ENCODE data around the gene HIF1A.
A peak's percentile ranks its signal among the peaks of the same experiment; 100 is the strongest.

HIF1A gene

GRCh38 chr14:61749867-61750266 lies 54.6 kb downstream of the HIF1A start:
- DNase-seq (ENCODE audit: extremely low spot score), result peak; percentile 38
- ChIA-PET CTCF (interaction anchor here (2.2 kb wide), 1 partner anchor 88 kb away, joined by 9 read pairs; no protein-coding TSS in a partner anchor), POLR2A (interaction anchor here (1.0 to 2.4 kb wide), 4 partner anchors 8 to 55 kb away, joined by 3 to 36 read pairs (median 4); partner anchors contain the start of genes HIF1A and SNAPC1)
- TF ChIP-seq HDGF (IDR thresholded peaks at IDR 0.05; ENCODE audit: borderline replicate concordance) (no peak), PKNOX1 (IDR thresholded peaks at IDR 0.05) (peak; percentile 86)

- POLR2A ChIA-PET, result interaction anchor here (1.7 to 3.8 kb wide), 2 partner anchors 11 to 13 kb away, joined by 5 to 44 read pairs; partner anchors contain the start of gene SNAPC1
- DNase-seq (ENCODE audit: extremely low spot score), result peak; percentile 76
- TF ChIP-seq LEF1 (IDR thresholded peaks at IDR 0.05; ENCODE audit: borderline replicate concordance), result no peak
- TF ChIP-seq FOXA1 (IDR thresholded peaks at IDR 0.05), result no peak
- TF ChIP-seq BHLHE40 (IDR thresholded peaks at IDR 0.05; ENCODE audit: borderline replicate concordance), result no peak
- TF ChIP-seq L3MBTL2 (conservative IDR thresholded peaks at IDR 0.05), result 0 out of 2 replicates have a peak, but pooled peaks have one; percentile 24
- TF ChIP-seq CTBP1 (IDR thresholded peaks at IDR 0.05; ENCODE audit: borderline replicate concordance), result no peak
- no peak for TF ChIP-seq PKNOX1 (IDR thresholded peaks at IDR 0.05)
- TF ChIP-seq ELF4 (IDR thresholded peaks at IDR 0.05), result no peak
- TF ChIP-seq ZNF384 (IDR thresholded peaks at IDR 0.05), result no peak
- TF ChIP-seq SUZ12 (IDR thresholded peaks at IDR 0.05), result no peak
- peak; percentile 97 for TF ChIP-seq ARNT (IDR thresholded peaks at IDR 0.05)
- peak; percentile 57; the same call in 1 of the 2 replicates for TF ChIP-seq FOXM1 (IDR thresholded peaks at IDR 0.05; ENCODE audit: borderline replicate concordance)
- TF ChIP-seq NFRKB (IDR thresholded peaks at IDR 0.05), result no peak
- no peak for TF ChIP-seq FOXK2 (IDR thresholded peaks at IDR 0.05)
- no peak for TF ChIP-seq SP1 (IDR thresholded peaks at IDR 0.05)
- no peak for TF ChIP-seq TARDBP (IDR thresholded peaks at IDR 0.05)
- no peak for TF ChIP-seq HDGF (IDR thresholded peaks at IDR 0.05; ENCODE audit: borderline replicate concordance)
- CTCF ChIA-PET, result interaction anchor here (1.0 to 2.2 kb wide), 3 partner anchors 11 to 87 kb away, joined by 4 to 9 read pairs (median 6); partner anchors contain the start of gene SNAPC1
These were observed 55.6 kb downstream of the HIF1A start for GRCh38 chr14:61750708-61751474.

GRCh38 chr14:61751475-61751989 lies 56.2 kb downstream of the HIF1A start:
- ChIA-PET CTCF (interaction anchor here (1.0 to 1.7 kb wide), 2 partner anchors 10 to 86 kb away, joined by 4 to 6 read pairs; partner anchors contain the start of gene SNAPC1), POLR2A (interaction anchor here (1.3 to 3.8 kb wide), 3 partner anchors 10 to 14 kb away, joined by 4 to 44 read pairs (median 5); partner anchors contain the start of gene SNAPC1)
- no peak for DNase-seq (ENCODE audit: extremely low spot score)
- TF ChIP-seq SUZ12 (IDR thresholded peaks at IDR 0.05), result no peak
- TF ChIP-seq SP1 (IDR thresholded peaks at IDR 0.05), result no peak
- TF ChIP-seq FOXM1 (IDR thresholded peaks at IDR 0.05; ENCODE audit: borderline replicate concordance), result no peak
- TF ChIP-seq FOXK2 (IDR thresholded peaks at IDR 0.05), result no peak
- TF ChIP-seq CTBP1 (IDR thresholded peaks at IDR 0.05; ENCODE audit: borderline replicate concordance), result no peak
- TF ChIP-seq L3MBTL2 (conservative IDR thresholded peaks at IDR 0.05), result no peak
- no peak for TF ChIP-seq TARDBP (IDR thresholded peaks at IDR 0.05)
- no peak for TF ChIP-seq ELF4 (IDR thresholded peaks at IDR 0.05)

GRCh38 chr14:61752626-61753025 lies 57.3 kb downstream of the HIF1A start:
- ChIA-PET CTCF (interaction anchor here (0.7 to 1.7 kb wide), 2 partner anchors 19 to 85 kb away, joined by 4 to 6 read pairs; no protein-coding TSS in a partner anchor), POLR2A (interaction anchor here (1.3 to 3.8 kb wide), 3 partner anchors 9 to 12 kb away, joined by 4 to 44 read pairs (median 5); partner anchors contain the start of gene SNAPC1)
- DNase-seq (ENCODE audit: extremely low spot score), result no peak
- TF ChIP-seq ARNT (IDR thresholded peaks at IDR 0.05) (no peak), TARDBP (IDR thresholded peaks at IDR 0.05) (no peak), PKNOX1 (IDR thresholded peaks at IDR 0.05) (no peak), CTBP1 (IDR thresholded peaks at IDR 0.05; ENCODE audit: borderline replicate concordance) (no peak), BHLHE40 (IDR thresholded peaks at IDR 0.05; ENCODE audit: borderline replicate concordance) (no peak), SP1 (IDR thresholded peaks at IDR 0.05) (no peak), FOXK2 (IDR thresholded peaks at IDR 0.05) (no peak), ELF4 (IDR thresholded peaks at IDR 0.05) (no peak), L3MBTL2 (conservative IDR thresholded peaks at IDR 0.05) (no peak), FOXM1 (IDR thresholded peaks at IDR 0.05; ENCODE audit: borderline replicate concordance) (no peak), LEF1 (IDR thresholded peaks at IDR 0.05; ENCODE audit: borderline replicate concordance) (no peak)

GRCh38 chr14:61753631-61754030 lies 58.3 kb downstream of the HIF1A start:
- ChIA-PET CTCF (no interaction called here), POLR2A (interaction anchor here (3.8 kb wide), 1 partner anchor 8 kb away, joined by 44 read pairs; the partner anchor contains the start of gene SNAPC1)
- TF ChIP-seq BHLHE40 (IDR thresholded peaks at IDR 0.05; ENCODE audit: borderline replicate concordance) (no peak), TARDBP (IDR thresholded peaks at IDR 0.05) (no peak), CTBP1 (IDR thresholded peaks at IDR 0.05; ENCODE audit: borderline replicate concordance) (no peak), L3MBTL2 (conservative IDR thresholded peaks at IDR 0.05) (no peak), ARNT (IDR thresholded peaks at IDR 0.05) (no peak), FOXK2 (IDR thresholded peaks at IDR 0.05) (no peak), FOXM1 (IDR thresholded peaks at IDR 0.05; ENCODE audit: borderline replicate concordance) (no peak), ELF4 (IDR thresholded peaks at IDR 0.05) (no peak), PKNOX1 (IDR thresholded peaks at IDR 0.05) (no peak), FOXA1 (IDR thresholded peaks at IDR 0.05) (no peak), HDGF (IDR thresholded peaks at IDR 0.05; ENCODE audit: borderline replicate concordance) (no peak), SUZ12 (IDR thresholded peaks at IDR 0.05) (no peak), SP1 (IDR thresholded peaks at IDR 0.05) (no peak), NFRKB (IDR thresholded peaks at IDR 0.05) (no peak), LEF1 (IDR thresholded peaks at IDR 0.05; ENCODE audit: borderline replicate concordance) (no peak), ZNF384 (IDR thresholded peaks at IDR 0.05) (no peak)
- DNase-seq (ENCODE audit: extremely low spot score), result peak; percentile 11

Data from HEK293T (cell line).